ENCODE data around the gene ANKRD53. TPM values are rescaled to one million over a fixed set of nuclear protein-coding genes. Genes with fewer than 3 reads are reported as not detected.

The ANKRD53 gene
- polyA plus RNA-seq, 1 of the 3 experiments (the other 2 are of a cell fraction): 0.58 TPM

DNA sequence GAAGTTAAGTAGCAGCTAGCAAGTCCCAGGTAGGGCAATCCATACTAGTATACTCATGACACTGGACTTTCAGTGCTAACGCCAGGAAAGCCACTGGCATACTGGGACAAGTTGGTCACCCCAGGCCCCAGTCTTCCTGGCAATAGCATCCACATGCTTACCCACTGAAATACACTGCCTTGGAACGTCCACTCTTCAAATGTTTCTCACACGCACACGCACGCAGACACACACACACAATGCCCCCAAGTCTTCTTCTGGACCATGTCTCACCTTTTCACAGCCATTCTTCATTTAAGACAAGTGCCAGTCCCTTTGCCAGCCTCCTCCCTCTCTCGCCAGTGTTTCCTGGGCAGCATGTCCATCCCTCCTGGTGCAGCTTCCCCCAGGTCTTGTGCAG, 25.0 kb downstream of the ANKRD53 start:
- TF ChIP-seq, protein P1, sequence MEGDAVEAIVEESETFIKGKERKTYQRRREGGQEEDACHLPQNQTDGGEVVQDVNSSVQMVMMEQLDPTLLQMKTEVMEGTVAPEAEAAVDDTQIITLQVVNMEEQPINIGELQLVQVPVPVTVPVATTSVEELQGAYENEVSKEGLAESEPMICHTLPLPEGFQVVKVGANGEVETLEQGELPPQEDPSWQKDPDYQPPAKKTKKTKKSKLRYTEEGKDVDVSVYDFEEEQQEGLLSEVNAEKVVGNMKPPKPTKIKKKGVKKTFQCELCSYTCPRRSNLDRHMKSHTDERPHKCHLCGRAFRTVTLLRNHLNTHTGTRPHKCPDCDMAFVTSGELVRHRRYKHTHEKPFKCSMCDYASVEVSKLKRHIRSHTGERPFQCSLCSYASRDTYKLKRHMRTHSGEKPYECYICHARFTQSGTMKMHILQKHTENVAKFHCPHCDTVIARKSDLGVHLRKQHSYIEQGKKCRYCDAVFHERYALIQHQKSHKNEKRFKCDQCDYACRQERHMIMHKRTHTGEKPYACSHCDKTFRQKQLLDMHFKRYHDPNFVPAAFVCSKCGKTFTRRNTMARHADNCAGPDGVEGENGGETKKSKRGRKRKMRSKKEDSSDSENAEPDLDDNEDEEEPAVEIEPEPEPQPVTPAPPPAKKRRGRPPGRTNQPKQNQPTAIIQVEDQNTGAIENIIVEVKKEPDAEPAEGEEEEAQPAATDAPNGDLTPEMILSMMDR (IDR thresholded peaks at IDR 0.05): no peak
- TF ChIP-seq EP300 (IDR thresholded peaks at IDR 0.05; ENCODE audit: borderline replicate concordance in 1 of 2, low read depth in 1 of 2, low read length in 1 of 2): no peak
- TF ChIP-seq RFX5 (IDR thresholded peaks at IDR 0.05; ENCODE audit: low read length): no peak
- no peak for TF ChIP-seq SMC3 (IDR thresholded peaks at IDR 0.05; ENCODE audit: low read depth, low read length)
- TF ChIP-seq TAF1 (IDR thresholded peaks at IDR 0.05; ENCODE audit: borderline replicate concordance, low read depth, low read length): no peak
- TF ChIP-seq FOXM1 (IDR thresholded peaks at IDR 0.05; ENCODE audit: low read depth): no peak
- TF ChIP-seq, protein P2, sequence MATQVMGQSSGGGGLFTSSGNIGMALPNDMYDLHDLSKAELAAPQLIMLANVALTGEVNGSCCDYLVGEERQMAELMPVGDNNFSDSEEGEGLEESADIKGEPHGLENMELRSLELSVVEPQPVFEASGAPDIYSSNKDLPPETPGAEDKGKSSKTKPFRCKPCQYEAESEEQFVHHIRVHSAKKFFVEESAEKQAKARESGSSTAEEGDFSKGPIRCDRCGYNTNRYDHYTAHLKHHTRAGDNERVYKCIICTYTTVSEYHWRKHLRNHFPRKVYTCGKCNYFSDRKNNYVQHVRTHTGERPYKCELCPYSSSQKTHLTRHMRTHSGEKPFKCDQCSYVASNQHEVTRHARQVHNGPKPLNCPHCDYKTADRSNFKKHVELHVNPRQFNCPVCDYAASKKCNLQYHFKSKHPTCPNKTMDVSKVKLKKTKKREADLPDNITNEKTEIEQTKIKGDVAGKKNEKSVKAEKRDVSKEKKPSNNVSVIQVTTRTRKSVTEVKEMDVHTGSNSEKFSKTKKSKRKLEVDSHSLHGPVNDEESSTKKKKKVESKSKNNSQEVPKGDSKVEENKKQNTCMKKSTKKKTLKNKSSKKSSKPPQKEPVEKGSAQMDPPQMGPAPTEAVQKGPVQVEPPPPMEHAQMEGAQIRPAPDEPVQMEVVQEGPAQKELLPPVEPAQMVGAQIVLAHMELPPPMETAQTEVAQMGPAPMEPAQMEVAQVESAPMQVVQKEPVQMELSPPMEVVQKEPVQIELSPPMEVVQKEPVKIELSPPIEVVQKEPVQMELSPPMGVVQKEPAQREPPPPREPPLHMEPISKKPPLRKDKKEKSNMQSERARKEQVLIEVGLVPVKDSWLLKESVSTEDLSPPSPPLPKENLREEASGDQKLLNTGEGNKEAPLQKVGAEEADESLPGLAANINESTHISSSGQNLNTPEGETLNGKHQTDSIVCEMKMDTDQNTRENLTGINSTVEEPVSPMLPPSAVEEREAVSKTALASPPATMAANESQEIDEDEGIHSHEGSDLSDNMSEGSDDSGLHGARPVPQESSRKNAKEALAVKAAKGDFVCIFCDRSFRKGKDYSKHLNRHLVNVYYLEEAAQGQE (IDR thresholded peaks at IDR 0.05; ENCODE audit: low read depth, low read length): no peak
- TF ChIP-seq, protein P3, sequence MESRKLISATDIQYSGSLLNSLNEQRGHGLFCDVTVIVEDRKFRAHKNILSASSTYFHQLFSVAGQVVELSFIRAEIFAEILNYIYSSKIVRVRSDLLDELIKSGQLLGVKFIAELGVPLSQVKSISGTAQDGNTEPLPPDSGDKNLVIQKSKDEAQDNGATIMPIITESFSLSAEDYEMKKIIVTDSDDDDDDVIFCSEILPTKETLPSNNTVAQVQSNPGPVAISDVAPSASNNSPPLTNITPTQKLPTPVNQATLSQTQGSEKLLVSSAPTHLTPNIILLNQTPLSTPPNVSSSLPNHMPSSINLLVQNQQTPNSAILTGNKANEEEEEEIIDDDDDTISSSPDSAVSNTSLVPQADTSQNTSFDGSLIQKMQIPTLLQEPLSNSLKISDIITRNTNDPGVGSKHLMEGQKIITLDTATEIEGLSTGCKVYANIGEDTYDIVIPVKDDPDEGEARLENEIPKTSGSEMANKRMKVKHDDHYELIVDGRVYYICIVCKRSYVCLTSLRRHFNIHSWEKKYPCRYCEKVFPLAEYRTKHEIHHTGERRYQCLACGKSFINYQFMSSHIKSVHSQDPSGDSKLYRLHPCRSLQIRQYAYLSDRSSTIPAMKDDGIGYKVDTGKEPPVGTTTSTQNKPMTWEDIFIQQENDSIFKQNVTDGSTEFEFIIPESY (IDR thresholded peaks at IDR 0.05; ENCODE audit: borderline replicate concordance, low read depth): no peak
- no peak for TF ChIP-seq CHD2 (IDR thresholded peaks at IDR 0.05; ENCODE audit: low read length, partially characterized antibody)
- CTCF ChIA-PET: interaction anchor here (0.7 kb wide), 1 partner anchor 546 kb away, joined by 3 read pairs; no protein-coding TSS in a partner anchor
- H3K27ac ChIP-seq (ENCODE audit: low read depth in 2 of 2, low read length in 1 of 2): no peak overlapping the region

More for the DNA sequence above, 25.0 kb downstream of the ANKRD53 start:
- H3K9me2 ChIP-seq: no peaks in the 10 kb centered on the region
- H3K27me3 ChIP-seq (ENCODE audit: insufficient read depth): no peaks in the 10 kb centered on the region; the same call in 1 of the 2 replicates
- no peaks in the 10 kb centered on the region for H4K20me1 ChIP-seq (ENCODE audit: insufficient read depth)
- H3K9ac ChIP-seq: no peak overlapping the region
- POLR2A ChIA-PET: no interaction called here
- H3K79me2 ChIP-seq (ENCODE audit: insufficient read depth): no peaks in the 10 kb centered on the region
- no peak overlapping the region for H3K4me3 ChIP-seq (ENCODE audit: low read depth in 2 of 2, low read length in 1 of 2)
- no peak overlapping the region for H2AFZ ChIP-seq (ENCODE audit: low read depth)
- no peak for DNase-seq
- H3K4me1 ChIP-seq (ENCODE audit: control insufficient read depth in 1 of 2, insufficient read depth in 2 of 2, low read depth in 1 of 2, low read length in 1 of 2): peaks cover 0 to 3% of the 10 kb centered on the region in 2 experiments; a peak in 1 of 4 replicates
- H3K36me3 ChIP-seq (replicated peaks in 1 of 2; ENCODE audit: control insufficient read depth in 1 of 2, insufficient read depth in 2 of 2, low read length in 1 of 2): no peaks in the 10 kb centered on the region
- 62% methylated on average over 6 of the region's 6 CpGs for WGBS (ENCODE audit: low lambda C conversion rate)
- no peak overlapping the region for H3K4me2 ChIP-seq
- H3K9me3 ChIP-seq: no peaks in the 10 kb centered on the region
- no peaks in the 10 kb centered on the region for H3F3A ChIP-seq (replicated peaks; ENCODE audit: insufficient read depth)
